Measurements from ENCODE around the gene MAP7. TPM values are rescaled to one million over a fixed set of nuclear protein-coding genes. Genes with fewer than 3 reads are reported as not detected.
"Not testable (repeated sequence)": the region's sequence is repeated elsewhere in the genome, so short reads cannot be mapped to it uniquely, and the experiment has no call there.

MAP7 gene
- total and polyA plus RNA-seq, 5 experiments from 2014 or later: 0.15 to 0.16 TPM; not detected in 3

DNA sequence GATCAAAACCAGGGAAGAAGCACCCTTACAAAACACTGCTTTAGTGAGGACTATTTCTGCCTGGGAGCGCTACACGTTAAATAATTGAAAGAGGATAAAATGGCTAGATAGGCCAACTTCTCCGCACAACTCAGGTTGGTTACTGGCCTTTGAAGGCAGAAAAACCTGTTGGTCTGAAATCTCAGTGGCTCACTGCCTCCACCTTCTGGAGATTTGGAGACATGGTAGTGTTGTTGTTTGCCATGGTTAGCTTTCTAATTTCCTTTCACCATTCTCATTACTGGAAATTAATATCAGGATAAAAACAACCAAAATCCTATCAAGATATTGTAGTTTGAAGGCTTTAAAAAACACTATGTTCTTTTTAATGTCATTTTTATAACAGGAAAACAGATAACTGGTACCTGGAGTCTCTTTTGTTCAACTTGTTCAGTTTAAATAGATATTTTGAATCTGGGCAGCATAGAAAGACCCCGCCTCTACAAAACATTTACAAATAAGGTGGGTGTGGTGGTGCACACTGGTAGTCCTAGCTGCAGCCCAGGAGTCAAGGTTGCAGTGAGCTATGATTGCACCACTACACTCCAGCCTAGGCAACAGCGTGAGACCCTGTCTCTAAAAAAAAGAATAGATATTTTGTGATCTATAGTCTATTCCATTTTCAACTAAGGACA is 233.1 kb downstream of the MAP7 start:
- peak overlapping the region in 1 of 10 donors; percentile 40 for H3K27ac Mint-ChIP-seq
- H3K4me3 Mint-ChIP-seq: no peak overlapping the region
- DNase-seq (peak; percentile 18 to 82 (median 66)), ATAC-seq (peak; percentile 92 to 99)
- H3K27me3 Mint-ChIP-seq: peaks cover 0 to 4% (median 0%) of the 10 kb centered on the region in 5 donors
- no peaks in the 10 kb centered on the region for H3K36me3 Mint-ChIP-seq
- no peaks in the 10 kb centered on the region for H3K9me3 Mint-ChIP-seq
- H3K4me1 Mint-ChIP-seq: no peaks in the 10 kb centered on the region
- POLR2A ChIA-PET: interaction anchor here (3.7 kb wide), 1 partner anchor 27 kb away, joined by 23 read pairs; the partner anchor contains the start of gene BCLAF1

DNA sequence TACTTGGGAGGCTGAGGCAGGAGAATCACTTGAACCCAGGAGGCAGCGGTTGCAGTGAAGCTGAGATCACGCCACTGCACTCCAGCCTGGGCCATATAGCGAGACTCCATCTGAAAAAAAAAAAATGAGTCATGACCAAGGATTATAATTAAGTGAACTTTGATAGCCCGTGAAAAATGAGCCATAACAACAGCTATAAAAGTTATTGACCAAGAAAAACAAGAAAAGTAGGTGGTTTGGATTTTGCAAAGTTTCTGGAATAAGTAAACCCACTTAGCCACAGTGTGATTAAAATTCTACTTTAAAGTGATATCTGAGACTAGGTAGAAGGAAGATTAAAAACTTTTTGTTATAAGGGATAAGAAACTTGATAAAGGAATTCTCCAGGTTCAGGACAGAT is 234.6 kb downstream of the MAP7 start:
- H3K27ac Mint-ChIP-seq: no peak overlapping the region
- H3K9me3 Mint-ChIP-seq: no peaks in the 10 kb centered on the region
- H3K4me1 Mint-ChIP-seq: no peaks in the 10 kb centered on the region
- POLR2A ChIA-PET: interaction anchor here (3.7 kb wide), 1 partner anchor 26 kb away, joined by 23 read pairs; the partner anchor contains the start of gene BCLAF1
- H3K36me3 Mint-ChIP-seq: no peaks in the 10 kb centered on the region
- peaks cover 0 to 4% (median 0%) of the 10 kb centered on the region in 5 donors for H3K27me3 Mint-ChIP-seq
- no peak for ATAC-seq
- no peak overlapping the region for H3K4me3 Mint-ChIP-seq
- no peak for DNase-seq

DNA sequence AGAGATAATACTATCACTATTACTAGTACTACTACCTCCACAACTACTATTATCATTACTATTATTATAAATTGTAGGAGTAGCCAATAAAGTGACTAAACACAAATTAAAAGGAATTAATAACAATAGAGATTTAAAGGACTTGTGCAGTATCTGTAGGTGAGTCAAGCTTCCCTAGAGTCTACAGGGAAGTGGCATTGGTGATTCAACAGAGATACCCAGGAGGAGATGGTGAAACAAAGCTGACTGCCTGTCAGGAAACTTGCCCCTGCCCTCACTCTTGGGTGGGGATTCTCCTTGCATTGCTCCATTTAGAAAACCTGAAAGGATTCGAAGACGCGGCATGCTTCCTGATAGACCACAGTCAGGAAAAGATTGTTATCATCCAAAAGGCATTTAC is 237.2 kb downstream of the MAP7 start:
- Mint-ChIP-seq H3K27me3 (peaks cover 0 to 4% (median 0%) of the 10 kb centered on the region in 5 donors), H3K27ac (no peak overlapping the region), H3K4me1 (no peaks in the 10 kb centered on the region), H3K9me3 (no peaks in the 10 kb centered on the region), H3K36me3 (no peaks in the 10 kb centered on the region), H3K4me3 (no peak overlapping the region)
- ATAC-seq: no peak
- DNase-seq: no peak
- POLR2A ChIA-PET: no interaction called here

DNA sequence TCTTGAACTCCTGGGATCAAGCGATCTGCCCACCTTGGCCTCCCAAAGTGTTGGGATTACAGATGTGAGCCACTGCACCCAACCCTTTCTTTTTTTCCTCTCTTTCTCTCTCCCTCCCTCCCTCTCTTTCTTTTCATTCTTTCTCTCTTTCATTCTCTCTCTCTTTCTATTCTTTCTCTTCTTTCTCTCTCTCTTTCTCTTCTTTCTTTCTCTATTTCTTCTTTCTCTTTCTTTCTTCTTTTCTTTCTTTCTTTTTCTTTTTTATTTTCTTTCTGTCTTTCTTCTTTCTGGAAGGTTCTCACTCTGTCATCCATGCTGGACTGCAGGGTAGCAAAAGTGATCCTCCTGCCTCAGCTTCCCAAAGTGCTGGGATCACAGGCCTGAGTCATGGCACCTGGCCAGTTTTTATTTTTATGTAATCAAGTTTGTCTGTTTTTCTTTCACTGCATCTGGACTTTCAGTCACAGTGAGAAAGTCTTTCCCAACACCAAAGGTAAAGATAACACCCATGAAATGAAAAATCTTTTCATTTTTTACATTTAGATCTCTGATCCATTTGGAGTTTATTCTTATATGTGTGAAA is 240.4 kb downstream of the MAP7 start:
- Mint-ChIP-seq H3K4me3 (no peak overlapping the region), H3K27ac (no peak overlapping the region), H3K27me3 (peaks cover 0 to 4% (median 0%) of the 10 kb centered on the region in 5 donors), H3K36me3 (no peaks in the 10 kb centered on the region), H3K4me1 (no peaks in the 10 kb centered on the region), H3K9me3 (no peaks in the 10 kb centered on the region)
- DNase-seq (no peak), ATAC-seq (no peak)
- POLR2A ChIA-PET: no interaction called here

DNA sequence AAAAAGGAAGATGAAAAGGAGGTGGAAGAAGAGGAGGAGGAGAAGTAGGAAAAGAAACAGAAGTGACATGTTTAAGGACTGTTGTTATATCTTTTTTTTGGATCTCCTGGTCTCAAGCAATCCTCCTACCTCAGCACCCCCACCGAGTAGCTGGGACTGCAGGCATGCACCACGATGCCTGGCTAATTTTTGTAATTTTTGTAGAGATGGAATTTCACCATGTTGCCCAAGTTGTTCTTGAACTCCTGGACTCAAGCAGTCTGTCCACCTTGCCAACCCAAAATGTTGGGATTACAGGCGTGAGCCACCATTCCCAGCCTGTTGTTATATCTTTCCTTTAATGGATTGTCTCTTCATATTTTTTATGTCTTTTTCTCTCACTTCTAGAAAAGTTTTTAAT is 241.1 kb downstream of the MAP7 start:
- peaks cover 0 to 4% (median 0%) of the 10 kb centered on the region in 5 donors for H3K27me3 Mint-ChIP-seq
- no peaks in the 10 kb centered on the region for H3K4me1 Mint-ChIP-seq
- no peak overlapping the region for H3K4me3 Mint-ChIP-seq
- ATAC-seq (no peak), DNase-seq (no peak)
- POLR2A ChIA-PET: no interaction called here
- H3K9me3 Mint-ChIP-seq: no peaks in the 10 kb centered on the region
- no peak overlapping the region for H3K27ac Mint-ChIP-seq
- H3K36me3 Mint-ChIP-seq: no peaks in the 10 kb centered on the region

DNA sequence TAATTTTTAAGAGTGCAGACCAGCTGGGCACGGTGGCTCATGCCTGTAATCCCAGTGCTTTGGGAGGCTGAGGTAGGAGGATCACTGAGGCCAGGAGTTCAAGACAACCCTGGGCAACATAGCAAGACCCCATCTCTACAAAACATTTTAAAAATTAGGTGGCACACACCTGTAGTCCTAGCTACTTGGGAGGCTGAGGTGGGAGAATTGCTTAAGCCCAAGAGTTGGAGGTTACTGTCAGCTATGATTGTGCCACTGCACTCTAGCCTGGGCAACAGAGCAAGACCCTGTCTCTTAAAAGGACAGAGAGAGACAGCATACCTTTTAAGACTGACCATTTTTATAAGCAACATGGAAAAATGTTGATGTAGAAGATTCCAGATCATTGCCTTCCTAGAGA is 241.8 kb downstream of the MAP7 start:
- POLR2A ChIA-PET, H3K4me1 Mint-ChIP-seq, H3K9me3 Mint-ChIP-seq, DNase-seq, H3K4me3 Mint-ChIP-seq, H3K36me3 Mint-ChIP-seq, ATAC-seq, H3K27me3 Mint-ChIP-seq, H3K27ac Mint-ChIP-seq: not testable (repeated sequence)

DNA sequence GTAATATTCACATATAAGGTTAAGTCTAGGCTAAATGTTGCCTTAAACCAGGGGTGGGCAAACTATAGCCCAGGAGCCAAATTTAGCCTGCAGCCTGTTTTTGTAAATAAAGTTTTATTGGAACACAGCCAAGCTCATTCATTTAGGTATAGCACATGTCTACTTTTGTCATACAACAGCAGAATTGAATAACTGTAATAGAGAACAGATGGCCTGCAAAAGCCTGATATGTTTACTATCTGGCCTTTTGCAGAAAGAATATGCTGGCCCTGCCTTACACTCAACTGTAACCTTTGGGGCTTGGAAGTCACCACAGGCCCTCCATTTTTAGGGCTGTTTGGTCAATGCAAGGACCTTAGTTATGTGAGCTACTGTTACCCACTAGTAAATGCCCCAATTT is 242.9 kb downstream of the MAP7 start:
- Mint-ChIP-seq H3K4me3 (no peak overlapping the region), H3K27ac (no peak overlapping the region), H3K4me1 (no peaks in the 10 kb centered on the region), H3K36me3 (peaks cover 0 to 6% (median 5%) of the 10 kb centered on the region in 3 donors), H3K9me3 (peaks cover 0 to 7% (median 0%) of the 10 kb centered on the region in 9 donors), H3K27me3 (peaks cover 0 to 10% (median 2%) of the 10 kb centered on the region in 5 donors)
- DNase-seq (no peak), ATAC-seq (no peak)
- POLR2A ChIA-PET: no interaction called here

DNA sequence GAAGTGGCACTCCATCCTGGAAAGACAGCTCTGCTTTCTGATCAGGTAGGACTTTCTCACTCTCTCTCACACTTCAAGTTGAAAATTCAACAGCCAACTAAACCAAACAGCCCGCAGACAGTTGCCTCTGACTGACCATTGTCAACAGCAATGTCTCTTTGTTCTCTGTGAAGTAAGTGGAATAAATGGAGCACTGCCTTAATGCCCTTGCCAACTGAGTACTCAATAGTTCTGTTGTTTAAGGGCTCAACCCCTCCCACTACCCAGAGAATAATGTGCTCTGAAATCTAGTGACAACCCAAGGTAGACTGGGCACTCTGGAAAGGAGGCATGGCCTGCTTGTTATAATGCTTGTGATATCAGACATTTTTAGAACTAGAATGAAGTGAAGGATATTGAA is 243.8 kb downstream of the MAP7 start:
- no peak overlapping the region for H3K27ac Mint-ChIP-seq
- no peaks in the 10 kb centered on the region for H3K4me1 Mint-ChIP-seq
- no peak for ATAC-seq
- H3K36me3 Mint-ChIP-seq: peaks cover 0 to 6% (median 5%) of the 10 kb centered on the region in 3 donors
- peaks cover 0 to 10% (median 2%) of the 10 kb centered on the region in 5 donors for H3K27me3 Mint-ChIP-seq
- no peak for DNase-seq
- POLR2A ChIA-PET: no interaction called here
- no peak overlapping the region for H3K4me3 Mint-ChIP-seq
- peaks cover 0 to 7% (median 0%) of the 10 kb centered on the region in 9 donors for H3K9me3 Mint-ChIP-seq

DNA sequence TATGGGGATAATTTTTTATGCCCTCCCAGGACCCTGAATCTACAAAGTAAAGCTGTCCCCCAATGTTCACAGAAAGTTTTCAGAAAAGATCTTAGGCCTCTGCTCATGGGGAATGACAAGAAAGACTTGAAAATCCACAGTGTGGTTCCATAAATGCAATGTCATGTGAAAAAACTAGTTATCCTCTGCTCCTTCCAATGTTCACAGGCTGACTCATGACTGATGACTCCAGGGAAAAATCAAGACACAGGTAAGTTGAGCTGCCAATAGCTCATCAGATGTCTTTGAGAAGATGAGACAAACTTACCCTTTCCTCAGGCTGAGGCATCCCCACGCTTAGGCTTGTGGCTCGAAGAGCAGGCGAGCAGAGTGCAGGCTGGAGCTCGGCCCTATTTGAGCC is 245.8 kb downstream of the MAP7 start:
- POLR2A ChIA-PET: no interaction called here

DNA sequence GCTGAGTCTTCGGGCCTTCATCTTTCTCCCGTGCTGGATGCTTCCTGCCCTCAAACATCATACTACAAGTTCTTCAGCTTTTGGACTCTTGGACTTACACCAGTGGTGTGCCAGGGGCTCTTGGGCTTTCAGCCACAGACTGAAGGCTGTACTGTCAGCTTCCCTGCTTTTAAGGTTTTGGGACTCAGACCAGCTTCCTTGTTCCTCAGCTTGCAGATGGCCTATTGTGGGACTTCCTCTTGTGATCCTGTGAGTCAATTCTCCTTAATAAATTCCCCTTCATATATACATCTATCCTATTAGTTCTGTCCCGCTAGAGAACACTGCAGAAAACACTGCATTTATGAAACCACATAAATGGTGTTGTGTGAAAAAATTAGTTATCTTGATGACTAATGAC is 246.7 kb downstream of the MAP7 start:
- POLR2A ChIA-PET: interaction anchor here (1.9 kb wide), 1 partner anchor 14 kb away, joined by 6 read pairs; the partner anchor contains the start of gene BCLAF1
- Mint-ChIP-seq H3K27ac (no peak overlapping the region), H3K4me1 (no peaks in the 10 kb centered on the region), H3K9me3 (peaks cover 0 to 7% (median 0%) of the 10 kb centered on the region in 9 donors), H3K27me3 (peaks cover 1 to 10% (median 4%) of the 10 kb centered on the region in 5 donors), H3K4me3 (no peak overlapping the region), H3K36me3 (peaks cover 0 to 6% (median 5%) of the 10 kb centered on the region in 3 donors)
- no peak for DNase-seq
- ATAC-seq: no peak

More for the DNA sequence above, 245.8 kb downstream of the MAP7 start:
- ATAC-seq: no peak
- peaks cover 1 to 10% (median 4%) of the 10 kb centered on the region in 5 donors for H3K27me3 Mint-ChIP-seq
- H3K4me3 Mint-ChIP-seq: no peak overlapping the region
- no peak for DNase-seq
- H3K36me3 Mint-ChIP-seq: peaks cover 0 to 6% (median 5%) of the 10 kb centered on the region in 3 donors
- H3K27ac Mint-ChIP-seq: no peak overlapping the region
- H3K9me3 Mint-ChIP-seq: peaks cover 0 to 7% (median 0%) of the 10 kb centered on the region in 9 donors
- H3K4me1 Mint-ChIP-seq: no peaks in the 10 kb centered on the region

DNA sequence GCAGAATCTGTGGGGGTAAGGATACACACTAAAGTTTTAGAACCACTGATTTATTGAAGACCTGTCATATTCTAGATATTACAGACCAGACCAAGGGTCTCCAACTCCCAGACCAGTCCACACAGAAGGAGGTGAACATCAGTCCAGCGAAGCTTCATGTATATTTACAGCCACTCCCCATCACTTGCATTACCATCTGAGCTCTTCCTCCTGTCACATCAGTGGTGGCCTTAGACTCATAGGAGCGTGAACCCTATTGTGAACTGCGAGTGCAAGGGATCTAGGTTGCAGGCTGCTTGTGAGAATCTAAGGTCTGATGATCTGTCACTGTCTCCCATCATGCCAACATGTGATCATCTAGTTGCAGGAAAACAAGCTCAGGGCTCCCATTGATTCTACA is 255.6 kb downstream of the MAP7 start:
- POLR2A ChIA-PET: no interaction called here
- peak overlapping the region in 7 of 10 donors; percentile 2 to 59 (median 35) for H3K27ac Mint-ChIP-seq
- no peaks in the 10 kb centered on the region for H3K9me3 Mint-ChIP-seq
- H3K27me3 Mint-ChIP-seq: peaks cover 0 to under 1% (median 0%) of the 10 kb centered on the region in 5 donors
- DNase-seq (no peak), ATAC-seq (no peak)
- no peak overlapping the region for H3K4me3 Mint-ChIP-seq
- H3K4me1 Mint-ChIP-seq: peaks cover 7 to 18% (median 17%) of the 10 kb centered on the region in 4 donors
- H3K36me3 Mint-ChIP-seq: peaks cover 0 to under 1% (median 0%) of the 10 kb centered on the region in 3 donors
